Measurements from ENCODE around the gene ALLC. TPM values are rescaled to one million over a fixed set of nuclear protein-coding genes. Genes with fewer than 3 reads are reported as not detected.

ALLC gene
- total RNA-seq, 2 experiments from 2014 or later: not detected

DNA sequence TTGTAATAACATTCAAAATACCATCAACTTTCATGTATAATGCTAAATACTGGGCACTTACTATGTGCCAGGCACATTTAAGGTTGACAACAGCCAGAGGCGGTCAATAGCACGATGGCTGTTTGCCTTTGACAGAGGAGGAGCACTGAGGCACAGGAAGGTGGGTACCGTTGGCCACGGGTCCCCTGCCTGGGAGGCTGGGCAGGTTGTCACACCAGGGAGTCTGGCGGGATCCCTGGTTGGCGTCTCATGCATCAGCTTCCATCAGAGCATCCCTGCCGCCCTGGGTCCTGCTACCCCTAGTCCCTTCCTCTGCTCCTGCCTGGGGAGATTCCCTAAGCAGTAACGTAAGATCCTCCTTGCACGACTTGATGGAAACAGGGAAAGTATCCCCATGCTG, 19.4 kb downstream of the ALLC start:
- intact Hi-C loops (cut with DNase I, micrococcal nuclease): no loop called here
- ChIA-PET POLR2A (no interaction called here), CTCF (no interaction called here)
- H3K4me1 Mint-ChIP-seq: no peaks in the 10 kb centered on the region
- no peak for DNase-seq
- ATAC-seq: no peak
- no peaks in the 10 kb centered on the region for H3K9me3 Mint-ChIP-seq (ENCODE audit: low read depth)
- no peaks in the 10 kb centered on the region for H3K36me3 Mint-ChIP-seq (ENCODE audit: low read depth)
- H3K27me3 Mint-ChIP-seq: no peaks in the 10 kb centered on the region
- H3K27ac Mint-ChIP-seq: no peak overlapping the region
- no peak overlapping the region for H3K4me3 Mint-ChIP-seq

- ATAC-seq (no peak), DNase-seq (no peak)
- ChIA-PET POLR2A (no interaction called here), CTCF (no interaction called here)
- intact Hi-C loops (cut with DNase I, micrococcal nuclease): no loop called here
- Mint-ChIP-seq H3K9me3 (ENCODE audit: low read depth) (no peaks in the 10 kb centered on the region), H3K27ac (no peak overlapping the region), H3K4me3 (no peak overlapping the region), H3K36me3 (ENCODE audit: low read depth) (no peaks in the 10 kb centered on the region), H3K27me3 (no peaks in the 10 kb centered on the region), H3K4me1 (no peaks in the 10 kb centered on the region)
Measured at GRCh38 chr2:3678212-3678611, 20.2 kb downstream of the ALLC start.

- Mint-ChIP-seq H3K4me3 (no peak overlapping the region), H3K4me1 (no peaks in the 10 kb centered on the region), H3K27ac (no peak overlapping the region), H3K36me3 (ENCODE audit: low read depth) (no peaks in the 10 kb centered on the region), H3K9me3 (ENCODE audit: low read depth) (no peaks in the 10 kb centered on the region), H3K27me3 (no peaks in the 10 kb centered on the region)
- ChIA-PET POLR2A (no interaction called here), CTCF (no interaction called here)
- ATAC-seq: no peak
- intact Hi-C loops (cut with DNase I, micrococcal nuclease): no loop called here
- no peak for DNase-seq
Measured at GRCh38 chr2:3679180-3679579, 21.2 kb downstream of the ALLC start.

DNA sequence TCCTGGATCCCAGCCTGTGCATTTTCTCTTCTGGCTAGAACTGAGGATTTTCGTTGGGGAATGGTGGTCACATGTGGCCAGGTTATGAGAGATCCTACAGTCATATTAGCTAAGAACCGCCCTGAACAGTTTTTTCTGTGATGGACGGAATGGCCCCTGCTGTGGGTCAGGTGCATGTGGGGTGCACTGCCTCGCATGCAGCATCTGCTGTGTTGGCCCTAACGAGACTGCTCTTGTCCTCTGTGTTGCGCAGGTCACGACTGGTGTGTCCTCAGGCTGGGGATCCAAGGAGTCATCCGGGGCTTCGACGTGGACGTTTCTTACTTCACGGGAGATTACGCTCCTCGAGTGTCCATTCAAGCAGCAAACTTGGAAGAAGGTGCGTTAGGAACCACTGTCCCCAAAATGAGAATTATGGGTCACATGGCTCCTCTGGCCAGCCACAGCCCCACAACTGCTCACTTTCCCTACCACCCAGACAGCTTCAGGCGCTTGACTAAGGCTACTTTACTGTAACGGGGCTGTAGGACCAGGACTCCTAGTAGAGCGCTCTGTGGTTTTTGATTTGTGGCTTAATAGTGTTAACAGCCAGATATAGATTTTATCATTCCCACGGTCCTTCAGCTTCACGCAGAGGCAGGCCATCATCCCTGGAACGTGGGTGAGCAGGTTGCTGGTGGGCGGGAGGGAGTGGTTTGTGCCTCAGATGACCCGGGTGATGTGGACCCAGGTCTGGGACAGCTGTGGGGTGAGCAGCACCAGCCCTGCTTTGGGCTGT, 21.8 kb downstream of the ALLC start:
- H3K36me3 Mint-ChIP-seq (ENCODE audit: low read depth): no peaks in the 10 kb centered on the region
- no peak overlapping the region for H3K4me3 Mint-ChIP-seq
- no peaks in the 10 kb centered on the region for H3K27me3 Mint-ChIP-seq
- ChIA-PET CTCF (no interaction called here), POLR2A (no interaction called here)
- ATAC-seq (no peak), DNase-seq (no peak)
- no peak overlapping the region for H3K27ac Mint-ChIP-seq
- H3K4me1 Mint-ChIP-seq: no peaks in the 10 kb centered on the region
- no peaks in the 10 kb centered on the region for H3K9me3 Mint-ChIP-seq (ENCODE audit: low read depth)
- intact Hi-C loops (cut with DNase I, micrococcal nuclease): no loop called here

DNA sequence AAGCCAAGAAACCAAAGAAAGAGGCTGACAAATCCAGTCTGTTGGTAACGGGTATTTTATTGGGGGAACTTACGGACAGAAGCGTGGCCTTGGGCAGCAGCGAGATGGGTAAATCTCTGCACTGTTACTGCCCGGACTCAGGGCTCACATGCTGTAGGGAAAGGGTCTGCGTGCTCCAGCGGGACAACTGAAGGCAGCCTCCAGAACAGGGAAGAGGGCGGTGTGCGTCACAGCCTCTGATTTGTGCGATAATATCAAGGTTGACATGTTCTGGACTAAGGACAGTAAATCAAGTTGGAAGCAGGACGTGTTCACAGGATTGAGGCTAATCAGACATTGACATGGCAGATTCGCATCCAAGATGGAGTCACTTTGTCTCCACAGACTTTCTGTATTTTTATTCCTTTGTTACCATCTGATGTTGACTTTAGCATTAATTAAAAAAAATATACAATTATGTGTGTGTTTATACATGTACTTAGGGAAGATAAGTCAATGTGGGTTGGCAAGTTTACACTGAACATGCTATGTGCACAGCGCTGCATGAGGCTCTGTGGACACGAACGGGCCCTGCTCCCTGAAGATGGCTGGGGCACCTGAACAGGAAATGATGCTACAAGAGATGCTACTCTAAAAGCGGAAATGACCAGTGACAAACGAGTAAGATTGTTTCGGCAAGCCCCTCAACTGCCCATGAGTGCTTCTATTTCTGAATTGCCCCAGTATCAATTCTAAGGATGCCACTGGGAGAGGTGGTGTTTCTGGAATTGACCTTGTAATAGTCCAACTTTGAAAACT, 22.7 kb downstream of the ALLC start:
- H3K4me1 Mint-ChIP-seq: no peaks in the 10 kb centered on the region
- DNase-seq: no peak
- H3K4me3 Mint-ChIP-seq: no peak overlapping the region
- intact Hi-C loops (cut with DNase I, micrococcal nuclease): no loop called here
- H3K9me3 Mint-ChIP-seq (ENCODE audit: low read depth): no peaks in the 10 kb centered on the region
- H3K27ac Mint-ChIP-seq: no peak overlapping the region
- peaks cover 4% of the 10 kb centered on the region for H3K27me3 Mint-ChIP-seq
- POLR2A ChIA-PET: no interaction called here
- no peaks in the 10 kb centered on the region for H3K36me3 Mint-ChIP-seq (ENCODE audit: low read depth)
- CTCF ChIA-PET: interaction anchor here (0.8 kb wide), 1 partner anchor 11 kb away, joined by 3 read pairs; no protein-coding TSS in a partner anchor
- ATAC-seq: no peak

DNA sequence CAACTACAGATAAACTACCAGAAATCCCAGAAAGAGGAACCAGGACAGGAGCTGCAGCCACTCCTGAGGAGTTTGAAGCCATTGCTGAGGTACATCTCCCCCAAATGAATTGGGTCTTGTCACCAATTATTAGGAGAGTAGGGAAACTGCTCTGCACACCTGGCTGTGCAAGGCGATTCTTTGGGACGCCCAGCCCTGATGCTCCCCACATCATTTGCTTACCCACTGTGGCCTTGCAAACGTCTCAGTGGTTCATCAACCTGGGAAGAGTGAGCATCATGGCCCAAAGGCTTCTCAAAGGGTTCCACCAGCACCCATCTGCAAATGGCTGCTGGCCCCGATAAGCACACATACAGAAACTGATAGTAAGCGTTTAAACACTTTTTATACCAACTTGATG, 23.6 kb downstream of the ALLC start:
- CTCF ChIA-PET: interaction anchor here (0.8 kb wide), 1 partner anchor 10 kb away, joined by 3 read pairs; no protein-coding TSS in a partner anchor
- ATAC-seq (no peak), DNase-seq (no peak)
- H3K36me3 Mint-ChIP-seq (ENCODE audit: low read depth): no peaks in the 10 kb centered on the region
- H3K9me3 Mint-ChIP-seq (ENCODE audit: low read depth): no peaks in the 10 kb centered on the region
- no peak overlapping the region for H3K27ac Mint-ChIP-seq
- intact Hi-C loops (cut with DNase I, micrococcal nuclease): no loop called here
- H3K4me1 Mint-ChIP-seq: no peaks in the 10 kb centered on the region
- no peak overlapping the region for H3K4me3 Mint-ChIP-seq
- peaks cover 6% of the 10 kb centered on the region for H3K27me3 Mint-ChIP-seq
- POLR2A ChIA-PET: no interaction called here

DNA sequence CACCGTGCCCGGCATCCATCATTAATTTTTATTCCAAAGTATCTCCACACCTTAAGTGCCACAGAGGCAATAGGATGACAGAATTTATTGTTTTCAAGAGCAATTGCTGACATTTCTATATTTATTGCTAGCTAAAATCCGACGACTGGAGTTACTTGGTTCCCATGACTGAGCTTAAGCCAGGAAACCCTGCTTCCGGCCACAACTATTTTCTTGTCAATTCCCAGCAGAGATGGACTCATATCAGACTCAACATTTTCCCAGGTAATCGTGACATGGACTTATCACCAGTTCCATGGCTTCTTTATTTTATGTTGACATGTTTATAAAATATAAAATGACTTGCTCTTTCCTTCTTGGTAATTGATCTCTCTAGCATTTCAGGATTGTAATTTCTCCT, 24.8 kb downstream of the ALLC start:
- H3K4me3 Mint-ChIP-seq: no peak overlapping the region
- H3K4me1 Mint-ChIP-seq: no peaks in the 10 kb centered on the region
- POLR2A ChIA-PET: no interaction called here
- no peak overlapping the region for H3K27ac Mint-ChIP-seq
- ATAC-seq (no peak), DNase-seq (no peak)
- no peaks in the 10 kb centered on the region for H3K36me3 Mint-ChIP-seq (ENCODE audit: low read depth)
- intact Hi-C loops (cut with DNase I, micrococcal nuclease): no loop called here
- peaks cover 17% of the 10 kb centered on the region for H3K27me3 Mint-ChIP-seq
- CTCF ChIA-PET: interaction anchor here (0.6 to 0.9 kb wide), 2 partner anchors 8 to 9 kb away, joined by 3 read pairs; no protein-coding TSS in a partner anchor
- no peaks in the 10 kb centered on the region for H3K9me3 Mint-ChIP-seq (ENCODE audit: low read depth)

DNA sequence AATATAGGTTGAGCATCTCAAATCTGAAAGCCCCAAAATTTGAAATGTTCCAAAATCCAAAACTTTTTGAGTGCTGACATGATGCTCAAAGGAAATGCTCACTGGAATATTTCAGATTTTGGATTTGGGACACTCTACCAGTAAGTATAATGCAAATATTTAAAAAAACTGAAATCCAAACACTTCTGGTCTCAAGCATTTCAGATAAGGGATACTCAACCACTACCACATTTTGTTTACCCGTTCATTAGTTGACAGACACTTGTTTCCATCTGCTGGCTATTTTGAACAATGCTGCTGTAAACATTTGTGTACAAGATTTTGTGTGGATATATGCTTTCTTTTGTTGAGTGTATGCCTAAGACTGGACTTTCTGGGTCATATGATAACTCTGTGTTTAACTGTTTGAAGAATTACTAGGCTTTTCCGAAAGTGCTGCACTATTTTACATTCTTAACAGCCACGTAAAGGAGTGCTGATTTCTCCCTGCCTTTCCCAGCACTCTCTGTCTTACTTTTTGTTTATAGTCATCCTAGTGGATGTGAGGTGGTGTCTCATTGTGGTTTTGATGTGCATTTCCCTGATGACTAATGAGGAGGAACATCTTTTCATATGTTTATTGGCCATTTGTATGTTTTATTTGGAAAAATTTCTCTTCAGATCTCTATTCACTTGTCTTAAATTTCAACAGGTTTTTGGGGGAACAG, 25.9 kb downstream of the ALLC start:
- Mint-ChIP-seq H3K4me3 (no peak overlapping the region), H3K27me3 (peaks cover 17% of the 10 kb centered on the region), H3K27ac (no peak overlapping the region), H3K4me1 (no peaks in the 10 kb centered on the region), H3K9me3 (ENCODE audit: low read depth) (no peaks in the 10 kb centered on the region), H3K36me3 (ENCODE audit: low read depth) (no peaks in the 10 kb centered on the region)
- ATAC-seq (no peak), DNase-seq (no peak)
- ChIA-PET POLR2A (no interaction called here), CTCF (no interaction called here)
- intact Hi-C loops (cut with DNase I, micrococcal nuclease): no loop called here

- ChIA-PET CTCF (no interaction called here), POLR2A (no interaction called here)
- Mint-ChIP-seq H3K4me1 (no peaks in the 10 kb centered on the region), H3K27ac (no peak overlapping the region), H3K36me3 (ENCODE audit: low read depth) (no peaks in the 10 kb centered on the region), H3K9me3 (ENCODE audit: low read depth) (peaks cover 7% of the 10 kb centered on the region), H3K27me3 (peaks cover 21% of the 10 kb centered on the region), H3K4me3 (no peak overlapping the region)
- ATAC-seq (no peak), DNase-seq (no peak)
- intact Hi-C loops (cut with DNase I, micrococcal nuclease): no loop called here
Measured at GRCh38 chr2:3689998-3690748, 32.2 kb downstream of the ALLC start.

DNA sequence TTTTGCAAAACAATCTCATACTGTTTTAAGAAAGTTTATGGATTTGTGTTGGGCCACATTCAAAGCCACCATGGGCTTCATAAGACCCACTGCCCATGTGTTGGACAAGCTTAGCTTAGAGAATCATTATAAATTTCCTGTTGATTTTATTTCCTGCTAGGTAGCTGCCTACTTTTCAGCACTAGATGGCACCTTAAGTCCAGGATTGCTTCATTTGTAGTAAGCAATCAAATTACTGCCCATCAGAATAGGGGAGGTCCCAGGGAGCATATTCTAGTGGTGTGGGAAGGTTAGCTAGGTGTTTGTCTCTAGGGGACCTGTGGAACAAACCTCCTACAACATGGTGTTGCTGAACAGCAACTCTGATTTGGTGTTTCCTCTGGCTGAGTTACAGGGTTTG, 34.4 kb downstream of the ALLC start:
- ATAC-seq (no peak), DNase-seq (no peak)
- Mint-ChIP-seq H3K4me1 (no peaks in the 10 kb centered on the region), H3K9me3 (ENCODE audit: low read depth) (peaks cover 7% of the 10 kb centered on the region), H3K36me3 (ENCODE audit: low read depth) (no peaks in the 10 kb centered on the region), H3K27ac (no peak overlapping the region), H3K4me3 (no peak overlapping the region), H3K27me3 (peaks cover 13% of the 10 kb centered on the region)
- ChIA-PET CTCF (interaction anchor here (1.3 kb wide), 1 partner anchor 8 kb away, joined by 3 read pairs; no protein-coding TSS in a partner anchor), POLR2A (no interaction called here)
- intact Hi-C loops (cut with DNase I, micrococcal nuclease): no loop called here

DNA sequence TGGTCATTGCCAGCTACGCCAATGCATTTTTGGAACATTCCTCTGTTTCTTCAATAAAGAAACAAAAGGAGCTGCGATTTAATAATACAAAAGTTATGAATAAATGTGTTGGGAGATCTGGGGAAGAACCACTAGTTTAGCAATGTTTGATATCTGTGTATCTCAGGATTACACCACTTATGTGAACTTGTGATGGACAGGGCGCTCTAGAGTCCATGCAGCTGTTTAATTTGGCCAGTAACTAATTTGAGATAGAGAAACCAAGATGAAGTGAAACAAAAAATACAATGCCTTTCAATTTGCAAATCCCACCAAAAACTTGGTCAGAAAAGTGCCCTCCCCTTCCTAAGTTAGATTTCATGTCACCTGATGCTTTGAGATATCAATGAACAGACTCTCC, 38.5 kb downstream of the ALLC start:
- H3K36me3 Mint-ChIP-seq (ENCODE audit: low read depth): no peaks in the 10 kb centered on the region
- no peak for ATAC-seq
- H3K27ac Mint-ChIP-seq: no peak overlapping the region
- no peaks in the 10 kb centered on the region for H3K9me3 Mint-ChIP-seq (ENCODE audit: low read depth)
- intact Hi-C loops (cut with DNase I, micrococcal nuclease): no loop called here
- no peaks in the 10 kb centered on the region for H3K4me1 Mint-ChIP-seq
- peaks cover 20% of the 10 kb centered on the region for H3K27me3 Mint-ChIP-seq
- no peak overlapping the region for H3K4me3 Mint-ChIP-seq
- POLR2A ChIA-PET: no interaction called here
- CTCF ChIA-PET: no interaction called here
- no peak for DNase-seq
